A549 treated with AZD9567 at 1 μM for 4 hours (cell line): ENCODE data around the gene NUDT16. TPM values are rescaled to one million over a fixed set of nuclear protein-coding genes. Genes with fewer than 3 reads are reported as not detected.

Experiments
- total RNA-seq: library from RNA; stranded (reverse); fragments of 200-300 nt; extraction: Qiagen RNA extraction; gene quantifications from 5 replicates; pipeline ENCODE4 v1.2.3, GENCODE V29; 2022; ENCODE audit not compliant: insufficient read depth

NUDT16 gene
- total RNA-seq: 8.4 to 10.2 TPM (median 9.9 TPM) in 5 replicates

GRCh38 chr3:131381445-131382291, at the start of gene NUDT16:
Gene NUDT16, plus strand, starts transcription at chr3:131381774. Its CDS starts 31 bp downstream, at chr3:131381805.

Other genes starting within 250 kb of the NUDT16 start
- gene MRPL3, start 121.2 kb downstream of the NUDT16 start, total RNA-seq: 89.6 to 109 TPM (median 91.7 TPM) in 5 replicates